Measurements from ENCODE around the gene SLC2A6.

SLC2A6 gene

DNA sequence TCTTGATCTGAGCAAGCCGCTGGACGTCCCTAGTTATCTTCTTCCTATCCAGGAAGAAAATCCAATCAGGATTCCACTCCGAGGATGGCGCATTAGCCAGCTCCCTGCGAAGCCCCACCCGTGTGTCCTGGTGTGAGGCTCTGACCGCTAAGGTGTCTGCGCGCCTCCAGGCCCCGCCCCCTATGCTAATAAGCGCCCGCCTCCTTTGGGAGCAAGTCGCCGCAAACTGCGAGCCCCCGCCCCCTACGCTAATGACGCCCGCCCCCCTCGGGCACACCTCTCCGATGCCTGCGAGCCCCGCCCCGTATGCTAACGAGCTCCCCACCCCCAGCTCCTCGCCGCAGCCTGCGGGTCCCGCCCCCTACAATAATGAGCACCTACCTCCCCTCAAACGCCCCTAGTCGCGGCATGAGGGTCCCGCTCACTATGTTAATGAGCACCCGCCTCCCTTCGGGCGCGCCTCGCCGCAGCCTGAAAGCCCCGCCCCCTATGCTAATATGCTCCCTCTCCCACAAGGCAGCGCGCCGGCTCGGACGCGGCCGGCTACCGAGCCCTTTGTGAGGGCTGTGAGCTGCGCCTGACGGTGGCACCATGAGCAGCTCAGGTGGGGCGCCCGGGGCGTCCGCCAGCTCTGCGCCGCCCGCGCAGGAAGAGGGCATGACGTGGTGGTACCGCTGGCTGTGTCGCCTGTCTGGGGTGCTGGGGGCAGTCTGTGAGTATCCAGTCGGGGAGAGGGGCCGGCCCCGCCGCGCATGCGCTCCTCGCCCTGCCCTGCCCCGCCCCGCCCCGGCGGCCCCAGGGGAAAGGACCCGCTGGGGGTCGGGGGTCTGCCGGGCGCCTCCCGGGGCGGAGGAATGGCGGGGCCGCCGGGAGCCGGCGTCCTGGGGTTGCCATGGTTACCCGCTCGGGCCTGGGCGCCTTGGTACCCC lies 19.2 kb downstream of the SLC2A6 start, which contains the start of gene CACFD1:
Gene CACFD1, plus strand, starts transcription at position 503 of the 929 bp plus-strand sequence. Its CDS starts 89 bp downstream, at position 592.
- peak; percentile 99 for DNase-seq (ENCODE audit: low spot score)
- TF ChIP-seq, protein P1, sequence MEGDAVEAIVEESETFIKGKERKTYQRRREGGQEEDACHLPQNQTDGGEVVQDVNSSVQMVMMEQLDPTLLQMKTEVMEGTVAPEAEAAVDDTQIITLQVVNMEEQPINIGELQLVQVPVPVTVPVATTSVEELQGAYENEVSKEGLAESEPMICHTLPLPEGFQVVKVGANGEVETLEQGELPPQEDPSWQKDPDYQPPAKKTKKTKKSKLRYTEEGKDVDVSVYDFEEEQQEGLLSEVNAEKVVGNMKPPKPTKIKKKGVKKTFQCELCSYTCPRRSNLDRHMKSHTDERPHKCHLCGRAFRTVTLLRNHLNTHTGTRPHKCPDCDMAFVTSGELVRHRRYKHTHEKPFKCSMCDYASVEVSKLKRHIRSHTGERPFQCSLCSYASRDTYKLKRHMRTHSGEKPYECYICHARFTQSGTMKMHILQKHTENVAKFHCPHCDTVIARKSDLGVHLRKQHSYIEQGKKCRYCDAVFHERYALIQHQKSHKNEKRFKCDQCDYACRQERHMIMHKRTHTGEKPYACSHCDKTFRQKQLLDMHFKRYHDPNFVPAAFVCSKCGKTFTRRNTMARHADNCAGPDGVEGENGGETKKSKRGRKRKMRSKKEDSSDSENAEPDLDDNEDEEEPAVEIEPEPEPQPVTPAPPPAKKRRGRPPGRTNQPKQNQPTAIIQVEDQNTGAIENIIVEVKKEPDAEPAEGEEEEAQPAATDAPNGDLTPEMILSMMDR (IDR thresholded peaks at IDR 0.05; ENCODE audit: extremely low read depth, missing control alignments), result no peak

DNA sequence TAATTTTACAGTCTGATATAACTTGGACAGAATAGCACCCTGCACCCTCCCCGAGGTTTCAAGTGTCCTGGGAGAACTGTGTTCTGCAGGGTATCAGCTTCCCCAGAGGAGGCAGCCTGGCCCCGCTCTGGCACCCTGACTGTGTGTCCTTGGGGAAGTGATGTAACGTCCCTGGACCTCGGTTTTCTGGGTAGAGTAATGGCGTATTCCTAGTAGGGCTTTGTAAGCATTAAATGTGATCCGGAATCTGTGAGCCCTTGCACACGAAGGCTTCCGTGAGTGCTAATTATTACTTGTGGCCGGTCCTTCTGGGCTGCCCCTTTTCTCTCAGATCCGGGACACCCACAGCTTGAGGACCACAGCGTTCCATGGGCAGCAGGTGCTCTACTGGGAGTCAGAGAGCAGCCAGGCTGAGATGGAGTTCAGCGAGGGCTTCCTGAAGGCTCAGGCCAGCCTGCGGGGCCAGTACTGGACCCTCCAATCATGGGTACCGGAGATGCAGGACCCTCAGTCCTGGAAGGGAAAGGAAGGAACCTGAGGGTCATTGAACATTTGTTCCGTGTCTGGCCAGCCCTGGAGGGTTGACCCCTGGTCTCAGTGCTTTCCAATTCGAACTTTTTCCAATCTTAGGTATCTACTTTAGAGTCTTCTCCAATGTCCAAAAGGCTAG lies 20.1 kb downstream of the SLC2A6 start:
- TF ChIP-seq, protein P1 (IDR thresholded peaks at IDR 0.05; ENCODE audit: extremely low read depth, missing control alignments), result no peak
- no peak for DNase-seq (ENCODE audit: low spot score)

DNA sequence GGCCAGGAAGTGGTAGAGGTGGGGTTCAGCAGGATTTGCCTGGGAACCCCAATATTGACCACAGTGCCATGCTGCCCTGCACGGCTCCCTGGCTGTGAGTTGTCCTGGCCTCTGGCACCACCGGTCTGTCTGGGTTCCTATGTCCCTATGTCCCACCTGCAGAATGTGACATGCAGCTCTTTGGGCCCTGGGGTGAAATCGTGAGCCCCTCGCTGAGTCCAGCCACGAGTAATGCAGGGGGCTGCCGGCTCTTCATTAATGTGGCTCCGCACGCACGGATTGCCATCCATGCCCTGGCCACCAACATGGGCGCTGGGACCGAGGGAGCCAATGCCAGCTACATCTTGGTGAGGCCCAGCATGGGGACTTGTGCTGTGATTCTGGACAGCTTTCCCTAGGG lies 21.2 kb downstream of the SLC2A6 start:
- DNase-seq (ENCODE audit: low spot score), result no peak
- TF ChIP-seq, protein P1 (IDR thresholded peaks at IDR 0.05; ENCODE audit: extremely low read depth, missing control alignments), result no peak

DNA sequence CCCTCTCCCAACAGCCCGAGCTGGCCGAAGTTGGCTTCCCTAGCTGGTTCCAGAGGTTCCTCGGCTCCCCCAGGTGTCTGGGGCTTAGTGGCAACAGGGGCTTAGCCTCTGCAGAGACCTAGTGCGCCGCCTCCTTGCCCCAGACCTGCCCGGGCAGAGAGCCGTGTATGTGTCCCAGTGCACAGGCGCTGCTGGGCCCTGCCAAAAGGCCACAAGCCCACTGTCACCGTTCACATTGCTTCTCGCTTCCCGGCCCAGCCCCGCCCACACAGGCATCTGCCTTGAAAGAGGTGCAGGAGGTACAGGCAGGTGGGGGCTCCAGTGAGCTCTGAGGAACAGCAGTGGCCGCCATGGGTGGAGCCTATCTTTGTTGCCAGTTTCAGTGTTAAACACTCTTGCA lies 21.7 kb downstream of the SLC2A6 start:
- TF ChIP-seq, protein P1 (IDR thresholded peaks at IDR 0.05; ENCODE audit: extremely low read depth, missing control alignments), result no peak
- no peak for DNase-seq (ENCODE audit: low spot score)

DNA sequence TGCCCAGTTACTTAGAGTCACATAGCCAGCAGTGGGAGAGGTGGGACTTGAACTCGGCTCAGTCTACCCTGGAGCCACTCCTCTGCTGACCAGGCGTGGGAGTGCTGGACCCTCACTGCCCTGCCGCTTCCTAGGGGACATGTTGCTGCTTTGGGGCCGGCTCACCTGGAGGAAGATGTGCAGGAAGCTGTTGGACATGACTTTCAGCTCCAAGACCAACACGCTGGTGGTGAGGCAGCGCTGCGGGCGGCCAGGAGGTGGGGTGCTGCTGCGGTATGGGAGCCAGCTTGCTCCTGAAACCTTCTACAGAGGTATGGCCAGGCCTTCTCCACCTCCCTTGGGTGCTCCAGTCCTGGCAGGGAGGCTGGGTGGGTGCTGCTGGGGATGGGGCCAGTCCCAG lies 22.5 kb downstream of the SLC2A6 start:
- TF ChIP-seq, protein P1 (IDR thresholded peaks at IDR 0.05; ENCODE audit: extremely low read depth, missing control alignments), result no peak
- no peak for DNase-seq (ENCODE audit: low spot score)

DNA sequence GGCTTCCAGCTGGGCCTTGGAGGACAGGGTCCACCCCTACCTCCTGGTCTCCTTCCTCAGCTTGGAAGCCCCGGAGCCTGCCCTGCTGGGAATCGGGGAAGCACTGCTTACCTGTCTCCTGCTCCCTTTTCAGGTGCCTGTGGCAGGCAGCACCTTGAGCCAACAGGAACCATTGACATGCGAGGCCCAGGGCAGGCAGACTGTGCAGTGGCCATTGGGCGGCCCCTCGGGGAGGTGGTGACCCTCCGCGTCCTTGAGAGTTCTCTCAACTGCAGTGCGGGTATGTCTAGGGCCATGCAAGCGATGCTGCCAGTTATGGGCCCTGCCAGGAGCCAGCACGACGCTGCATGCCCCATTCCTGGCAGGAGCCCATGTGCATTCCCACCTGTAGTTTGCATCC lies 23.0 kb downstream of the SLC2A6 start:
- TF ChIP-seq, protein P1 (IDR thresholded peaks at IDR 0.05; ENCODE audit: extremely low read depth, missing control alignments), result no peak
- no peak for DNase-seq (ENCODE audit: low spot score)

Measured in GM20000 (cell line).